CD4-positive, alpha-beta memory T cell (primary cell): Measurements from ENCODE around the gene HMX1. TPM values are rescaled to one million over a fixed set of nuclear protein-coding genes. Genes with fewer than 3 reads are reported as not detected.

Source experiments
- CTCF ChIA-PET: fragments of 350-600 bp; sonication (Branson Sonifier 250); formaldehyde crosslinking; loops from one replicate; lab custom pipeline; 2021; ENCODE audit warnings: inconsistent platforms; ENCODE audit not compliant: partially characterized antibody; lab: Charles Lee
- POLR2A ChIA-PET: fragments of 350-600 bp; sonication (Branson Sonifier 250); formaldehyde crosslinking; loops from one replicate; lab custom pipeline; 2021; ENCODE audit not compliant: partially characterized antibody; lab: Charles Lee
- DNase-seq, 5 donors: peaks; one replicate each; pipeline versions ENCODE4 v3.0.0 to v3.0.0-alpha.2; 2020 to 2022; ENCODE audit warnings: mixed read lengths in 1 of 5
- H3K27ac ChIP-seq: one replicate; pipeline ENCODE4 v1.7.0; 2013; ENCODE audit warnings: low read depth, low read length
- H3K27me3 ChIP-seq: 2 replicates; pipeline ENCODE4 v1.7.0; 2013; ENCODE audit warnings: mild to moderate bottlenecking, low read length, moderate library complexity; ENCODE audit not compliant: insufficient read depth
- H3K36me3 ChIP-seq: 2 replicates; pipeline ENCODE4 v1.7.0; 2013; ENCODE audit warnings: mild to moderate bottlenecking, low read length, moderate library complexity; ENCODE audit not compliant: insufficient read depth
- H3K4me1 ChIP-seq: 2 replicates; pipeline ENCODE4 v1.7.0; 2013; ENCODE audit warnings: mild to moderate bottlenecking, low read length, moderate library complexity; ENCODE audit not compliant: insufficient read depth
- H3K4me3 ChIP-seq, 2 donors: one replicate each; pipeline ENCODE4 v1.7.0; 2013; ENCODE audit warnings: low read length in 2 of 2, mild to moderate bottlenecking in 1 of 2
- H3K9me3 ChIP-seq, 2 donors: one replicate each; pipeline ENCODE4 v1.7.0; 2013; ENCODE audit warnings: low read length in 2 of 2, control low read depth in 1 of 2; ENCODE audit not compliant: control insufficient read depth in 1 of 2
- H3K27ac Mint-ChIP-seq, 7 donors: one replicate each; pipeline ENCODE4 v1.8.0; 2020 to 2021; ENCODE audit warnings: mixed read lengths in 7 of 7, mild to moderate bottlenecking in 6 of 7, inconsistent platforms in 3 of 7, moderate library complexity in 3 of 7
- H3K27me3 Mint-ChIP-seq, 2 donors: one replicate each; pipeline ENCODE4 v1.8.0; 2020 to 2021; ENCODE audit warnings: mixed read lengths in 2 of 2
- H3K36me3 Mint-ChIP-seq, 2 donors: one replicate each; pipeline ENCODE4 v1.8.0; 2020 to 2021; ENCODE audit warnings: mixed read lengths in 2 of 2, inconsistent platforms in 1 of 2, mild to moderate bottlenecking in 1 of 2
- H3K4me1 Mint-ChIP-seq, 4 donors: one replicate each; pipeline ENCODE4 v1.8.0; 2020 to 2021; ENCODE audit warnings: mixed read lengths in 4 of 4, mild to moderate bottlenecking in 1 of 4
- H3K4me3 Mint-ChIP-seq, 8 donors: one replicate each; pipeline ENCODE4 v1.8.0; 2020 to 2021; ENCODE audit warnings: mixed read lengths in 8 of 8, mild to moderate bottlenecking in 7 of 8, moderate library complexity in 6 of 8, inconsistent platforms in 3 of 8
- H3K9me3 Mint-ChIP-seq, 8 donors: one replicate each; pipeline ENCODE4 v1.8.0; 2020 to 2021; ENCODE audit warnings: mixed read lengths in 8 of 8, mild to moderate bottlenecking in 5 of 8, inconsistent platforms in 3 of 8, moderate library complexity in 1 of 8
- intact Hi-C: fragments of 100-400 bp; cut with micrococcal nuclease; formaldehyde crosslinking; loops from one replicate; pipeline ENCODE4 v1.15.1; 2023
- polyA plus RNA-seq, 2 donors: library from polyadenylated mRNA; unstranded; fragments of 300-500 nt; fragmentation: Illumina TruSeq; gene quantifications; one replicate each; pipeline ENCODE4 v1.2.3, GENCODE V29; 2021
- total RNA-seq, 2 experiments: library from RNA; stranded (reverse); gene quantifications; one replicate each; pipeline ENCODE4 v1.2.3, GENCODE V29; 2021

Gene HMX1
- total and polyA plus RNA-seq, 4 experiments from 2014 or later = not detected

DNA sequence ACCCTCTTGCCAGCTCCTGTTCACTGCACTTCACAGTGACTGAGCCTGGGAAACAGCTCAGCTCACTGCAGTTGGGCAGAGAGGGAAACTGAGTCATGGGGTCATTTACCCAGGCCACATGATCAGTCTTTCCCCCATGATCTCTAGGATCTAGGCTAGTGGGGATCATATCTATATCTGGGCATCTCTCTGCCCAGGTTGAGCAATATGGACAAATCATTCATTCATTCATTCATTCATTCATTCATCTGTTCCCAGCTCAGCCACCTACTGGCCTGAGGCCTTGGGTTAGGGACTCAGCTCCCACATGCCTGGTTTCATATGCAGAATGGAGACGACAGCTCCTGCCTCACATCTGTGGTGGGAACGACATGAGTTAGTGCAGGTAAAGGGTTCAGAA lies 45.3 kb upstream of the HMX1 start:
- Mint-ChIP-seq H3K9me3 (peaks cover 0 to 2% (median 0%) of the 10 kb centered on the region in 8 donors), H3K27ac (no peak overlapping the region), H3K4me3 (no peak overlapping the region), H3K27me3 (peaks cover 3 to 4% of the 10 kb centered on the region in 2 donors), H3K36me3 (no peaks in the 10 kb centered on the region), H3K4me1 (peaks cover 0 to 4% (median under 1%) of the 10 kb centered on the region in 4 donors)
- Histone ChIP-seq H3K27me3 (no peaks in the 10 kb centered on the region), H3K4me3 (no peak overlapping the region), H3K36me3 (no peaks in the 10 kb centered on the region), H3K4me1 (peaks cover 6% of the 10 kb centered on the region), H3K9me3 (no peaks in the 10 kb centered on the region), H3K27ac (no peak overlapping the region)
- CTCF ChIA-PET = interaction anchor here (1.1 to 1.9 kb wide), 3 partner anchors 12 to 311 kb away, joined by 3 to 7 read pairs (median 3); no protein-coding TSS in a partner anchor
- DNase-seq = no peak
- intact Hi-C loops = loop anchor here (5.0 kb wide), 1 partner anchor 675 kb away; no protein-coding TSS in a partner anchor
- POLR2A ChIA-PET = no interaction called here

DNA sequence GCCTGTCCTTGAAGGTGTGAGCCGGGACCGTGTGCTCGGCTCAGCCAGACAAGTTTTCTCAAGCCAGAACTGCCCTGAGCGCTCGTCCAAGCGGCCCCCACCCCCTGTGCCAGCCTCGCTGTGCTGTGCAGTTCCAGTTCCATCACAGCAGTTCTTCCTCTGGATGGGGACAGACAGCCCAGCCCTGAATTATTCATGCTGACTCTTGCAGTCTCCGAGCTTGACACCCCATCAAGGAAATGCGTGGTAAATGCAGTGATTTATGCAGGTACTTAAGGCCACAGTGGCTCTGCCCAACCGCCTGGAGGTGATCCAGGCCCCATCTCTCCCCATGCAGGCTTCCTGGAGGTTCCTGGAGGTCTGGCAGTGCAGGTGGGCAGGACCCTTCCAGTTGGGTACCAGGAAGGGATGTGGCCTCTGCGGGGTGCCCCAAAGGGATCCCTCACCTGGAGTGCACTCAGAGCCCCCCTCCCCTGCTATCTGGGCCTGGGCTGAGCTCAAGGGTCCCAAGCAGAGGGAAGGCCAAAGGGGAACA lies 44.8 kb upstream of the HMX1 start:
- H3K36me3 ChIP-seq = no peaks in the 10 kb centered on the region
- H3K4me1 ChIP-seq = peaks cover 6% of the 10 kb centered on the region
- H3K27ac ChIP-seq = no peak overlapping the region
- H3K9me3 ChIP-seq = no peaks in the 10 kb centered on the region
- peaks cover 3 to 4% of the 10 kb centered on the region in 2 donors for H3K27me3 Mint-ChIP-seq
- H3K36me3 Mint-ChIP-seq = no peaks in the 10 kb centered on the region
- no peak for DNase-seq
- CTCF ChIA-PET = interaction anchor here (1.3 to 1.9 kb wide), 2 partner anchors 12 to 310 kb away, joined by 3 to 7 read pairs; no protein-coding TSS in a partner anchor
- no peak overlapping the region for H3K4me3 ChIP-seq
- POLR2A ChIA-PET = no interaction called here
- peaks cover 0 to 2% (median 0%) of the 10 kb centered on the region in 8 donors for H3K9me3 Mint-ChIP-seq
- no peak overlapping the region for H3K27ac Mint-ChIP-seq
- H3K4me1 Mint-ChIP-seq = peaks cover 0 to 4% (median under 1%) of the 10 kb centered on the region in 4 donors
- intact Hi-C loops = loop anchor here (5.0 kb wide), 1 partner anchor 674 kb away; no protein-coding TSS in a partner anchor
- H3K4me3 Mint-ChIP-seq = no peak overlapping the region
- no peaks in the 10 kb centered on the region for H3K27me3 ChIP-seq

GRCh38 chr4:8915201-8916200 lies 43.9 kb upstream of the HMX1 start:
- intact Hi-C loops = loop anchor here (5.0 kb wide), 1 partner anchor 673 kb away; no protein-coding TSS in a partner anchor

GRCh38 chr4:8914461-8915171 lies 43.0 kb upstream of the HMX1 start:
- Histone ChIP-seq H3K27ac (no peak overlapping the region), H3K27me3 (no peaks in the 10 kb centered on the region), H3K9me3 (no peaks in the 10 kb centered on the region), H3K4me3 (no peak overlapping the region), H3K4me1 (peaks cover 6% of the 10 kb centered on the region), H3K36me3 (no peaks in the 10 kb centered on the region)
- Mint-ChIP-seq H3K4me3 (no peak overlapping the region), H3K27me3 (peaks cover 0 to 2% of the 10 kb centered on the region in 2 donors), H3K9me3 (peaks cover 0 to 2% (median 0%) of the 10 kb centered on the region in 8 donors), H3K27ac (no peak overlapping the region), H3K4me1 (peaks cover 0 to 4% (median under 1%) of the 10 kb centered on the region in 4 donors), H3K36me3 (no peaks in the 10 kb centered on the region)
- DNase-seq = no peak
- POLR2A ChIA-PET = no interaction called here
- intact Hi-C loops = loop anchor here (5.0 kb wide), 1 partner anchor 672 kb away; no protein-coding TSS in a partner anchor
- CTCF ChIA-PET = no interaction called here

More at GRCh38 chr4:8915201-8916200, 43.9 kb upstream of the HMX1 start:
- Mint-ChIP-seq H3K4me1 (peaks cover 0 to 4% (median under 1%) of the 10 kb centered on the region in 4 donors), H3K9me3 (peaks cover 0 to 2% (median 0%) of the 10 kb centered on the region in 8 donors), H3K36me3 (no peaks in the 10 kb centered on the region), H3K27me3 (peaks cover 3 to 4% of the 10 kb centered on the region in 2 donors), H3K27ac (no peak overlapping the region), H3K4me3 (no peak overlapping the region)
- Histone ChIP-seq H3K36me3 (no peaks in the 10 kb centered on the region), H3K4me1 (peaks cover 6% of the 10 kb centered on the region), H3K27me3 (no peaks in the 10 kb centered on the region), H3K27ac (no peak overlapping the region), H3K9me3 (no peaks in the 10 kb centered on the region), H3K4me3 (no peak overlapping the region)
- ChIA-PET POLR2A (no interaction called here), CTCF (no interaction called here)
- no peak for DNase-seq

- Histone ChIP-seq H3K4me1 (peaks cover 6% of the 10 kb centered on the region), H3K27me3 (no peaks in the 10 kb centered on the region), H3K27ac (no peak overlapping the region), H3K36me3 (no peaks in the 10 kb centered on the region), H3K4me3 (no peak overlapping the region), H3K9me3 (no peaks in the 10 kb centered on the region)
- H3K27ac Mint-ChIP-seq = no peak overlapping the region
- H3K9me3 Mint-ChIP-seq = peaks cover 0 to 3% (median 0%) of the 10 kb centered on the region in 8 donors
- no peak for DNase-seq
- H3K27me3 Mint-ChIP-seq = no peaks in the 10 kb centered on the region
- ChIA-PET CTCF (no interaction called here), POLR2A (no interaction called here)
- no peak overlapping the region for H3K4me3 Mint-ChIP-seq
- H3K36me3 Mint-ChIP-seq = no peaks in the 10 kb centered on the region
- H3K4me1 Mint-ChIP-seq = peaks cover 0 to 4% (median under 1%) of the 10 kb centered on the region in 4 donors
- intact Hi-C loops = no loop called here
Observed at GRCh38 chr4:8913858-8914460, 42.3 kb upstream of the HMX1 start.

DNA sequence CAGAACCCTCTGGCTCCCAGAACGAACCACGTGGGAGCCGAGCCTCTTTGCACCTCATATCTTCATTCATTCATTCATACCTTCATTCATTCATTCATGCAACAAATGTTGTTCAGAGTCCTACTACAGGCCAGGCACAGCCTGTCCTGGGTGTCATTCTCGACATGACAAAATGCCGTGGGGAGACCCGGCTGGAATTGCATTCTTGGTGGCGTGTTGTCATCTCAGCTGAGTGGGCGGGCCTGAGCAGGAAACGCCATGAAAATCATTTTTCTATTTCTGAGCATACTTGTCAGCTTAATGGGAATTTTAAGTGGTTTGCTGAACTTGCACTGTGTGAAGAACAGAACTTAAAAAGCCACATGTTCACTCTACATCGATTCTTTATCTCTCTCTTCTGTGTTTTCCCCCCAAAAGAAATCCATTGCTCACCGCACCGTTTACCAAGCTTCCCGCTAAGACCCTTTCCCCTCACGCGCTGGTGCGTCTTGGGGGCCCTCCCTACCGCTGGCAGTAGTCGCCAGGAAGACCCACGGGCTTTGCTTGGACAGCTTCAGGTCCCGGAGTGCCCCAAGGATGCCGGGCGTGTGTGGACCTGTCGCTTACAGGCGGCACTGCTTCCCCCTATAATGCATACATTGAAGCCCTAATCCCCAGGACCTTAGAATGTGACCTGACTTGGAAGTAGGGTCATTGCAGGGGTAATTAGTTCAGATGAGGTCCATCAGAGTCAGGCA lies 41.6 kb upstream of the HMX1 start:
- Mint-ChIP-seq H3K4me1 (peaks cover 0 to 4% (median under 1%) of the 10 kb centered on the region in 4 donors), H3K4me3 (no peak overlapping the region), H3K27ac (no peak overlapping the region), H3K36me3 (no peaks in the 10 kb centered on the region), H3K9me3 (peaks cover 0 to 3% (median 0%) of the 10 kb centered on the region in 8 donors), H3K27me3 (no peaks in the 10 kb centered on the region)
- CTCF ChIA-PET = no interaction called here
- Histone ChIP-seq H3K36me3 (no peaks in the 10 kb centered on the region), H3K27ac (no peak overlapping the region), H3K9me3 (no peaks in the 10 kb centered on the region), H3K4me1 (peaks cover 4% of the 10 kb centered on the region), H3K27me3 (no peaks in the 10 kb centered on the region), H3K4me3 (no peak overlapping the region)
- no peak for DNase-seq
- POLR2A ChIA-PET = no interaction called here
- intact Hi-C loops = no loop called here
